ENCODE measurements around the gene SLC38A2.
A peak's percentile ranks its signal among the peaks of the same experiment; 100 is the strongest.

The SLC38A2 gene

GRCh38 chr12:46395388-46395787 is 22.8 kb upstream of the SLC38A2 start:
- DNase-seq (ENCODE audit: low read depth in 2 of 2, low spot score in 1 of 2): no peak

- no peak for DNase-seq (ENCODE audit: low read depth in 2 of 2, low spot score in 1 of 2)
Measured at GRCh38 chr12:46391630-46392029, 19.1 kb upstream of the SLC38A2 start.

GRCh38 chr12:46390881-46391280 is 18.3 kb upstream of the SLC38A2 start:
- no peak for DNase-seq (ENCODE audit: low read depth in 2 of 2, low spot score in 1 of 2)

GRCh38 chr12:46390304-46390703 is 17.7 kb upstream of the SLC38A2 start:
- no peak for DNase-seq (ENCODE audit: low read depth in 2 of 2, low spot score in 1 of 2)

- no peak for DNase-seq (ENCODE audit: low read depth in 2 of 2, low spot score in 1 of 2)
Measured at GRCh38 chr12:46389031-46389616, 16.6 kb upstream of the SLC38A2 start.

- DNase-seq (ENCODE audit: low read depth in 2 of 2, low spot score in 1 of 2): no peak
Measured at GRCh38 chr12:46388427-46389021, 16.0 kb upstream of the SLC38A2 start.

GRCh38 chr12:46387670-46388069 is 15.1 kb upstream of the SLC38A2 start:
- no peak for DNase-seq (ENCODE audit: low read depth in 2 of 2, low spot score in 1 of 2)

- DNase-seq (ENCODE audit: low read depth in 2 of 2, low spot score in 1 of 2): no peak
Measured at GRCh38 chr12:46386877-46387629, 14.5 kb upstream of the SLC38A2 start.

GRCh38 chr12:46386360-46386867 is 13.8 kb upstream of the SLC38A2 start:
- no peak for DNase-seq (ENCODE audit: low read depth in 2 of 2, low spot score in 1 of 2)

GRCh38 chr12:46385438-46385837 is 12.9 kb upstream of the SLC38A2 start:
- no peak for DNase-seq (ENCODE audit: low read depth in 2 of 2, low spot score in 1 of 2)

- DNase-seq (ENCODE audit: low read depth in 2 of 2, low spot score in 1 of 2): no peak
Measured at GRCh38 chr12:46384451-46385309, 12.1 kb upstream of the SLC38A2 start.

- DNase-seq (ENCODE audit: low read depth in 2 of 2, low spot score in 1 of 2): peak; percentile 28 to 46
Measured at GRCh38 chr12:46383654-46384450, 11.3 kb upstream of the SLC38A2 start.

GRCh38 chr12:46382964-46383653 is 10.5 kb upstream of the SLC38A2 start:
- peak; percentile 86 to 88 for DNase-seq (ENCODE audit: low read depth in 2 of 2, low spot score in 1 of 2)

- DNase-seq (ENCODE audit: low read depth in 2 of 2, low spot score in 1 of 2): no peak
Measured at GRCh38 chr12:46382408-46382963, 9.9 kb upstream of the SLC38A2 start.

- no peak for DNase-seq (ENCODE audit: low read depth in 2 of 2, low spot score in 1 of 2)
Measured at GRCh38 chr12:46380881-46381280, 8.3 kb upstream of the SLC38A2 start.

GRCh38 chr12:46380022-46380796 is 7.6 kb upstream of the SLC38A2 start:
- no peak for DNase-seq (ENCODE audit: low read depth in 2 of 2, low spot score in 1 of 2)

GRCh38 chr12:46379352-46379751 is 6.8 kb upstream of the SLC38A2 start:
- DNase-seq (ENCODE audit: low read depth in 2 of 2, low spot score in 1 of 2): no peak

- DNase-seq (ENCODE audit: low read depth in 2 of 2, low spot score in 1 of 2): no peak
Measured at GRCh38 chr12:46378530-46378929, 6.0 kb upstream of the SLC38A2 start.

GRCh38 chr12:46377678-46378077 is 5.1 kb upstream of the SLC38A2 start:
- no peak for DNase-seq (ENCODE audit: low read depth in 2 of 2, low spot score in 1 of 2)
